GM12892 (cell line): ENCODE results near the gene GIGYF2.

Source experiments
- POLR2A ChIP-seq: IDR thresholded peaks from 2 replicates; pipeline ENCODE4 v1.6.1; 2011; ENCODE audit warnings: low read depth, low read length, control low read depth
- TAF1 ChIP-seq: IDR thresholded peaks from 2 replicates; pipeline ENCODE4 v1.6.1; 2011; ENCODE audit warnings: low read depth, mild to moderate bottlenecking, control low read depth, low read length, borderline replicate concordance

DNA sequence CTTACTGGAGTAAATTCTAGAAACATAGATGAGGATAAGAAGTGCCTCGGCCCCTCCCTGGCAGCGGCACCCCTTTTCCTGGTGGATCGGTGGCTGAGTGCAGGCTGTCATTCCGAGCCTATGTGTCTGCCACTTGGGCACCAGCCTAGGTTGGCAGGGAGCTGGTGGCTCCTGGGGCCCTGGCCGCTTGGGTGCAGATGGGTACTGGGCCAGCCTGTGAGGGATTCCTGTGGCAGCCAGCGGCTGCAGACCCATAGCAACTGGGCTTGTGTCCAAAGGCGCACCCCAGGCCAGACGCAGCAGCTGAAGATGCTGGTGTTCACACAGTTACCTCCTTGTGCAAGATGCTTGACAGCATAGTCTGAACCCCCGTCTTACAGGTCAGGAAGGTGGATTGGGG, 175.7 kb downstream of the GIGYF2 start:
- TF ChIP-seq POLR2A (no peak), TAF1 (no peak)
